Activated T-cell treated with anti-CD3 and anti-CD28 coated beads, Interleukin-2, amount 50 U/mL, for 4 hours (primary cell): ENCODE data around the gene TAF13. TPM values are rescaled to one million over a fixed set of nuclear protein-coding genes. Genes with fewer than 3 reads are reported as not detected.

Experiments
- ATAC-seq, 2 donors: fragments of 200-7000 bp; cut with Tn5 transposase; one replicate each; pipeline ENCODE4 v1.10.0; 2021
- DNase-seq: peaks from one replicate; pipeline ENCODE4 v3.0.0-alpha.2; 2020
- H3K27me3 Mint-ChIP-seq: one replicate; pipeline ENCODE4 v1.8.0; 2021; ENCODE audit warnings: low read depth, mixed read lengths
- H3K36me3 Mint-ChIP-seq: one replicate; pipeline ENCODE4 v1.8.0; 2022; ENCODE audit warnings: mixed read lengths; ENCODE audit not compliant: insufficient read depth
- H3K4me1 Mint-ChIP-seq: one replicate; pipeline ENCODE4 v1.8.0; 2021; ENCODE audit warnings: low read depth, mixed read lengths
- H3K4me3 Mint-ChIP-seq: one replicate; pipeline ENCODE4 v1.8.0; 2021; ENCODE audit warnings: mild to moderate bottlenecking, moderate library complexity, mixed read lengths
- H3K9me3 Mint-ChIP-seq: one replicate; pipeline ENCODE4 v1.8.0; 2021; ENCODE audit warnings: mixed read lengths
- total RNA-seq, 3 donors: library from RNA; stranded (reverse); gene quantifications; one replicate each; pipeline ENCODE4 v1.2.1, GENCODE V29; 2021

The TAF13 gene
- total RNA-seq = 10 to 100 TPM; 38.1 to 43.5 (median 43.3) TPM

GRCh38 chr1:109075531-109076490 is at the start of gene TAF13:
Gene TAF13, minus strand, starts transcription at chr1:109076003. Its CDS starts 56 bp downstream, at chr1:109075947.
- DNase-seq = peak; percentile 77
- Mint-ChIP-seq H3K9me3 (no peaks in the 10 kb centered on the region), H3K4me1 (peaks cover 18% of the 10 kb centered on the region), H3K27me3 (no peaks in the 10 kb centered on the region), H3K36me3 (peaks cover 8% of the 10 kb centered on the region), H3K4me3 (peak within 1 kb of the TSS; percentile 99)
- ATAC-seq = peak; percentile 100

GRCh38 chr1:109120356-109120755 is 44.6 kb upstream of the TAF13 start:
- Mint-ChIP-seq H3K27me3 (peaks cover 1% of the 10 kb centered on the region), H3K4me1 (peaks cover 12% of the 10 kb centered on the region), H3K36me3 (peaks cover 5% of the 10 kb centered on the region), H3K9me3 (no peaks in the 10 kb centered on the region), H3K4me3 (no peak overlapping the region)
- DNase-seq (no peak), ATAC-seq (no peak)

DNA sequence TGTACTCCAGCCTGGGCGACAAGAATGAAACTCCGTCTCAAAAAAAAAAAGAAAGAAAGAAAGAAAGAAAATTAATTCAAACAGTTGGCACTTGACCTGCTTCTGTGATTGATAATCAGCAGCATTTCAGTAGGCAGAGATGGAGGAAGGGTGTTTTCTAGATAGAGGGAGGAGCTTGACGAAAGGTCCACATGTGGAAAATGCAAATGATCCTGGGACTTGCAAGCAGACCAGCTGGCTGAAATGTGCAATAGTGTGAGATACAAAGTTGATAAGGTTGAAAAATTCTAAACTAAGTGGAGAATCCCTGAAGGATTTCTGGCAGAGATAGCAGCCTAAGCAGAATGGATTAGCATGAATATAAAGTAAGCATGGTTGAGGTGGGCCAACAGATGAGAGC is 42.3 kb upstream of the TAF13 start:
- Mint-ChIP-seq H3K36me3 (peaks cover 5% of the 10 kb centered on the region), H3K4me3 (no peak overlapping the region), H3K4me1 (peaks cover 28% of the 10 kb centered on the region), H3K27me3 (peaks cover 1% of the 10 kb centered on the region), H3K9me3 (no peaks in the 10 kb centered on the region)
- ATAC-seq = no peak
- DNase-seq = no peak

GRCh38 chr1:109116286-109116685 is 40.5 kb upstream of the TAF13 start:
- peaks cover 5% of the 10 kb centered on the region for H3K36me3 Mint-ChIP-seq
- H3K4me1 Mint-ChIP-seq = peaks cover 38% of the 10 kb centered on the region
- DNase-seq = no peak
- H3K4me3 Mint-ChIP-seq = peak overlapping the region; percentile 24
- H3K9me3 Mint-ChIP-seq = no peaks in the 10 kb centered on the region
- ATAC-seq = no peak
- H3K27me3 Mint-ChIP-seq = peaks cover 1% of the 10 kb centered on the region

- Mint-ChIP-seq H3K4me3 (peak overlapping the region; percentile 24), H3K4me1 (peaks cover 38% of the 10 kb centered on the region), H3K36me3 (peaks cover 5% of the 10 kb centered on the region), H3K9me3 (no peaks in the 10 kb centered on the region), H3K27me3 (peaks cover 1% of the 10 kb centered on the region)
- ATAC-seq (peak; percentile 41 to 44), DNase-seq (no peak)
These were observed 39.9 kb upstream of the TAF13 start for GRCh38 chr1:109115685-109116084.

GRCh38 chr1:109114342-109114674 is 38.5 kb upstream of the TAF13 start:
- no peaks in the 10 kb centered on the region for H3K9me3 Mint-ChIP-seq
- ATAC-seq = no peak
- H3K36me3 Mint-ChIP-seq = peaks cover 5% of the 10 kb centered on the region
- peak overlapping the region; percentile 81 for H3K4me3 Mint-ChIP-seq
- peaks cover 1% of the 10 kb centered on the region for H3K27me3 Mint-ChIP-seq
- H3K4me1 Mint-ChIP-seq = peaks cover 38% of the 10 kb centered on the region
- DNase-seq = no peak

DNA sequence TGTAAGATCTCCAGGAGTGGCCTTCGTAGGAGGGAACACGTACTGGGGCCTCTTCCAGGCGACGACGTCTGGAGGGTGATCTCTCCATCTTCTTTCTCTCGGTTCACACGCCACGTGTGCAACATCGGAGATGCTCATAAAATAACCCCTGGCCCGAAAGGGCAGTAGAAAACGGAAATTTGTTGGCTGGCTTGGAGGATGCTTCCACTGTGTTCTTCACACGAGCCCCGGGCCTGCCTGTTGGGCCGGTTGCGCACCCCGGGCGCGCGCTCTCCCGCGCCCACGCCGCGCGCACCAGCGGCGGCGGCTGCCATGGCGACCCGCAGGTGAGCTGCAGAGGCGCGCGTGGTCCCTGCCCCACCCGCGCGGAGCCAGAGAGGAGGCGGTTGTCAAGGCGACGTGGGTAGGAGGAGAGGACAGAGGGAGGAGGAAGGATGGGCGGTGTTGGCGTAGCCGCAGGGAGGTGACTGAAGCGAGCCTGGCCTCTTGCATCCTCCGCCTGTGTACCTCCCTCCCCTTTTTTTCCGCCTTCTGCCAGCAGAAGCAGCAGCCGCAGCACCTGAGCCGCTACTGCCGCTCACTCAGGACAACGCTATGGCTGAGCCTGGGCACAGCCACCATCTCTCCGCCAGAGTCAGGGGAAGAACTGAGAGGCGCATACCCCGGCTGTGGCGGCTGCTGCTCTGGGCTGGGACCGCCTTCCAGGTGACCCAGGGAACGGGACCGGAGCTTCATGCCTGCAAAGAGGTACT is 38.0 kb upstream of the TAF13 start, which contains the start of gene ELAPOR1:
Gene ELAPOR1 (plus strand): TSS at position 526 of the 752 bp plus-strand sequence. CDS start 69 bp downstream, at position 595.
- Mint-ChIP-seq H3K9me3 (no peaks in the 10 kb centered on the region), H3K27me3 (peaks cover 1% of the 10 kb centered on the region), H3K36me3 (peaks cover 5% of the 10 kb centered on the region), H3K4me3 (peak within 1 kb of the TSS; percentile 82), H3K4me1 (peaks cover 38% of the 10 kb centered on the region)
- peak; percentile 70 to 78 for ATAC-seq
- peak; percentile 90 for DNase-seq

DNA sequence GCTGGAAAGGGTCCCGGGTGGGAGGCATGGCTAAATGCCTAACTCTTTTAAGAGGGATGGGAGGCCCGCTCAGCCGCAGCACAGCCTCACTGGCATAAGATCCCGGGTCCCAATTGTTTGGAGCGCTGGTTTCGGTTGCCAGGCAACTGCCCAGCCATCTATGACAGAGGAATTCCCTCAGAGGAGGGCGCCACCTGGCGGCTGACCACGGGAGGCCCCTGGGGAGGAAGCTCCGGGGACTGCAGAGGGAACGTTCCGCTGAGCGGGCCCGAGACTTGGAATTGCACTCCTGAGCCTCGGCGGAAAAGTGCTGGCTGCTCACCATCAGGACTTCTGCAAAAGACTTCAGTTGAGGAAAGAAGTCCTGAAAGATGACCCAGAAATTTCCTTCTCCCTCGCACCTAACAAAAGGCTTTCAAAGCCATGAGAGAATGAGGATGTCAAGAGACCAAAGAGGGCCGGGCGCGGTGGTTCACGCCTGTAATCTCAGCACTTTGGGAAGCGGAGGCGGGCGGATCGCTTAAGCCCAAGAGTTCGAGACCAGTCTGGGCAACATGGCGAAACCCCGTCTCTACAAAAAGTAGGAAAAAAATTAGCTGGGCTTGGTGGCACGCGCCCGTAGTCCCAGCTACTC is 37.0 kb upstream of the TAF13 start:
- peaks cover 2% of the 10 kb centered on the region for H3K36me3 Mint-ChIP-seq
- H3K4me1 Mint-ChIP-seq = peaks cover 38% of the 10 kb centered on the region
- DNase-seq (peak; percentile 89), ATAC-seq (peak; percentile 55 to 67)
- peak overlapping the region; percentile 82 for H3K4me3 Mint-ChIP-seq
- H3K27me3 Mint-ChIP-seq = peaks cover 1% of the 10 kb centered on the region
- no peaks in the 10 kb centered on the region for H3K9me3 Mint-ChIP-seq

- ATAC-seq (no peak), DNase-seq (no peak)
- Mint-ChIP-seq H3K36me3 (peaks cover 2% of the 10 kb centered on the region), H3K4me1 (peaks cover 38% of the 10 kb centered on the region), H3K9me3 (no peaks in the 10 kb centered on the region), H3K27me3 (peaks cover 1% of the 10 kb centered on the region), H3K4me3 (peak overlapping the region; percentile 82)
These were observed 36.4 kb upstream of the TAF13 start for GRCh38 chr1:109112056-109112651.

DNA sequence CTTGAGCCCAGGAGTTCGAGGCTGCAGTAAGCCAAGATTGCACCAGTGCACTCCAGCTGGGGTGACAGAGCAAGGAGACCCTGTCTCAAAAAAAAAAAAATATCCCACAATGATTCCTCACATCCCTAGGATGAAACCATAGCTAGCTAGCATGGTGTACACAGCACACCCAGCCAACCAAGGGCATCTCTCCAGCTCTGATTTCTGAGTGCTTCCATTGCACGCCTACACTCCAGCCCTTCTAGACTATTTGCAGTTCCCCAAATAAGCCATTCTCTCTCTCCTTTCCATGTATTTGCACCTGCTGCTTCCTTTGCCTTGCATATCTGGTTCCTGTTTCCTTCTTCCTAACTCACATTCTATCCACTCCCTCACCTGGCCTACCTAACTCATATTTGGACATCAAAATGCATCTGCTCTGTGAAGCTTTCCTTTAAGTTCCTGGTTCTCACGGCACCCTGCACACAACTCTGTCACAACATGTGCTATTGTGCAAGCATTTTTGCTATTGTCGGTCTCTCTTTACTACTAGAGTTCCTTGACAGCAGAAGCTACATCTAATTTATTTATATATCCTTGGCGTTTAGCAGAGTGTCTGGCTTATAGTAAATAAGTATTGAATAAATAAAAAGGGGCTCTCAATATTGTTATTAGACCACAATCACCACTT is 35.7 kb upstream of the TAF13 start:
- DNase-seq (no peak), ATAC-seq (no peak)
- Mint-ChIP-seq H3K36me3 (peaks cover 2% of the 10 kb centered on the region), H3K9me3 (no peaks in the 10 kb centered on the region), H3K27me3 (peaks cover 1% of the 10 kb centered on the region), H3K4me3 (no peak overlapping the region), H3K4me1 (peaks cover 38% of the 10 kb centered on the region)

DNA sequence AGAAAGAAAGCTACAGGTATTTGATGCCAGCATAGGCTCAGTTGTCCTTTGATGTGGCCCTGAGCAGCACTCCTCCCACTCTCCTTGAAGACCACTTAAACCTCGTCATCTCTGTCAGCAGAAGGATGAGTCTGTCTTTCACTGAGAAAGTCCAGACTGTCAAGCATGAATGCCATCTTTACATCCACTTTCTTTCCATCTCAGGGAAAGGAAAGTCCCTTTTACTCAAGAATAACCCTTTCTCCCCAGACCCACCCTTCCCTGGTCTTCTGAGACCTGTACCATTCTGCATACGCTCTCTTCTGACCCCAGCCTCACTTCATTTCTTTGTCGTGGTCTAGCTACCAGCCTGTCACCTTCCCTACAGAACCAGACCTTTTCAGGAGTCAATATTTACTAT is 34.1 kb upstream of the TAF13 start:
- no peak overlapping the region for H3K4me3 Mint-ChIP-seq
- ATAC-seq (no peak), DNase-seq (no peak)
- peaks cover 24% of the 10 kb centered on the region for H3K4me1 Mint-ChIP-seq
- H3K27me3 Mint-ChIP-seq = no peaks in the 10 kb centered on the region
- no peaks in the 10 kb centered on the region for H3K9me3 Mint-ChIP-seq
- no peaks in the 10 kb centered on the region for H3K36me3 Mint-ChIP-seq

- no peak overlapping the region for H3K4me3 Mint-ChIP-seq
- ATAC-seq (no peak), DNase-seq (no peak)
- H3K9me3 Mint-ChIP-seq = no peaks in the 10 kb centered on the region
- peaks cover 8% of the 10 kb centered on the region for H3K36me3 Mint-ChIP-seq
- H3K4me1 Mint-ChIP-seq = peaks cover 6% of the 10 kb centered on the region
- H3K27me3 Mint-ChIP-seq = no peaks in the 10 kb centered on the region
These were observed 32.0 kb upstream of the TAF13 start for GRCh38 chr1:109107785-109108184.

- Mint-ChIP-seq H3K27me3 (no peaks in the 10 kb centered on the region), H3K4me1 (peaks cover 4% of the 10 kb centered on the region), H3K36me3 (peaks cover 11% of the 10 kb centered on the region), H3K9me3 (no peaks in the 10 kb centered on the region), H3K4me3 (no peak overlapping the region)
- ATAC-seq (no peak), DNase-seq (no peak)
These were observed 30.1 kb upstream of the TAF13 start for GRCh38 chr1:109105881-109106280.
